ENCODE measurements around the gene DPM1.

The DPM1 gene

DNA sequence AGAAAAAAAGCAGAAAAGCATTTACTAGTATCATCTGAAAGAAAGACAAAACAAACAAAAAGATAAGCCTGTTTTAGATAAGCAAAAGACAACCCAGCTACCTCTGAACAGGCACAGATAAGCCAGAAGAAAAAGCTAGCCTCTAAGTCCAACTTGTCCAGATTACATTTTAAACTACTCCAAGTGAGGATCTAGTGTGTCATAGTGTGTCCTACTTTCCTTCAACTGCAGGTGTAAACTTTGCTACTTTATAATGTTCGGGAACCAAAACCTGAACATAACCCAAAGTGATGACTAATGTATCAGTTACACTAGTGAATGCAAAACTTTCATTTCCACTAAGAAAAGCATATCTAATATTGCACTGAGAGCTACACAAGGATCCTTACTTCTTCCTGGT lies 46.6 kb downstream of the DPM1 start:
- no peak for DNase-seq (ENCODE audit: insufficient read length, low spot score)
- no peak for FAIRE-seq
- TF ChIP-seq POLR2A (IDR thresholded peaks at IDR 0.05; ENCODE audit: low read depth, low read length) = no peak

GRCh38 chr20:50911030-50911429 lies 47.3 kb downstream of the DPM1 start:
- DNase-seq (ENCODE audit: insufficient read length, low spot score) (no peak), FAIRE-seq (no peak)
- TF ChIP-seq POLR2A (IDR thresholded peaks at IDR 0.05; ENCODE audit: low read depth, low read length) = no peak

GRCh38 chr20:50909413-50909812 lies 48.9 kb downstream of the DPM1 start:
- FAIRE-seq (no peak), DNase-seq (ENCODE audit: insufficient read length, low spot score) (no peak)
- TF ChIP-seq POLR2A (IDR thresholded peaks at IDR 0.05; ENCODE audit: low read depth, low read length) = no peak

GRCh38 chr20:50904067-50904570 lies 54.2 kb downstream of the DPM1 start:
- FAIRE-seq = no peak
- TF ChIP-seq POLR2A (IDR thresholded peaks at IDR 0.05; ENCODE audit: low read depth, low read length) = no peak
- no peak for DNase-seq (ENCODE audit: insufficient read length, low spot score)

GRCh38 chr20:50903353-50904051 lies 54.8 kb downstream of the DPM1 start:
- no peak for FAIRE-seq
- no peak for DNase-seq (ENCODE audit: insufficient read length, low spot score)
- no peak for TF ChIP-seq POLR2A (IDR thresholded peaks at IDR 0.05; ENCODE audit: low read depth, low read length)

DNA sequence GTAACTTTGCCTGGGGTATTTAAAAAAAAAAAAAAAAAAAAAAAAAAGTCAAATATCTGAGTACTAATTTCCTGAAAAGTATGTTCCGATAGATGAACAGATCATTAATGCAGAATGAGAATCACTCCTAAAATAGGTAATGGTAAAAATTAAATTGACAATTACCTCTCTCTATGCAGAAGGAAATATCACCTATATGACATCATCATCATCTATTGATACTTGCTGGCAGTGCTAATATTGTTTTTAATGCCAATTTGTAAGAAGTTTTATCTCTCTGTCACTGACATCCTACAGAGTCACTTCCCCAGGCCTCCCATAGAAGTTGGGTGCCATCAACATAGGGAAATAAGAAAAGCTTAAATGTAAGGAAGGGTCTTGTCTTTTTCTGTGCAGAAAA lies 57.0 kb downstream of the DPM1 start:
- FAIRE-seq = no peak
- no peak for TF ChIP-seq POLR2A (IDR thresholded peaks at IDR 0.05; ENCODE audit: low read depth, low read length)
- DNase-seq (ENCODE audit: insufficient read length, low spot score) = no peak

- DNase-seq (ENCODE audit: insufficient read length, low spot score) (no peak), FAIRE-seq (no peak)
- TF ChIP-seq POLR2A (IDR thresholded peaks at IDR 0.05; ENCODE audit: low read depth, low read length) = no peak
These were observed 58.1 kb downstream of the DPM1 start for GRCh38 chr20:50900261-50900660.

DNA sequence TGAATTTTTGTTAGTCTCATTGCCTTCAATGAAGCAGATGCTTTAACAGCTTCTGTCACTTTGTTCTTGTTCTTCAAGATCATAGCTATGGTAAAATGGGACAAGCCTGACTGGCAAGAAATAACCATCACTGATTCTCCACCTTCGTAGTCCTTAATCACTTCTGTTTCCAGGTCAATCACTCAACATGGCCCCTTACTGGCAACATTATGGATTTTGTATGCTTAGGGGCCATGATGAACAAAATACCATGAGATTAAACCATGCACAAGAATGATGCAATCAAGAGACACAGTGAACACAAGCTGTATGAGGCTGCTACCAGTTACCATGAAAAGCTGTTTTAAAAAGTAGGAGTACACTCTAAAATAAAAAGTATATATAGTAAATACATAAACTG lies 59.9 kb downstream of the DPM1 start:
- DNase-seq (ENCODE audit: insufficient read length, low spot score) (no peak), FAIRE-seq (no peak)
- no peak for TF ChIP-seq POLR2A (IDR thresholded peaks at IDR 0.05; ENCODE audit: low read depth, low read length)

DNA sequence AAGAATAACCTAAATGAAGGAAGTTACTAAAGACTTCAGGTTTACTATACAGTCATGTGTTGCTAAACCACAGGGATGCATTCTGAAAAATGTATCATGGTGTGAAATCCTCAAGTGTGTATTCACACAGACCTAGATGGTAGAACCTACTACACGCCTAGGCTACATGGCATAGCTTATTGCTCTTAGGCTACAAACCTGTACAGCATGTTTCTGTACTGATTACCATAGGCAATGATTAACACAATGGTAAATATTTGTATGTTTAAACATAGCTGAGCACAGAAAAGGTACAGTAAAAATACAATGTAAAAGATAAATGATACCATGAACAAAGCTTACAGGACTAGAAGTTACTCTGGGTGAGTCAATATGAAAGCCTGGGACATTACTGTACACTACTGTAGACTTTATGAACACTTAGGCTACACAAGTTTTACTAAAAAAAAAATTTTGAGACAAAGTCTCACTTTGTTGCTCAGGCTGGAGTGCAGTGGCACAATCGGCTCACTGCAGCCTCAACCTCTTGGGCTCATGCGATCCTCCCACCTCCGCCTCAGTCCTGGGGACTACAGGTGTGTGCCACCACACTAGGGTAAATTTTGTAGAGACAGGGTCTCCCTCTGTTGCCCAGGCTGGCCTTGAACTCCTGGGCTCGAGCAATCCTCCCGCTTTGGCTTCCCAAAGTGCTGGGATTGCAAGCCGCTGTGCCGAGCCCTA lies 63.1 kb downstream of the DPM1 start:
- FAIRE-seq (no peak), DNase-seq (ENCODE audit: insufficient read length, low spot score) (no peak)
- no peak for TF ChIP-seq POLR2A (IDR thresholded peaks at IDR 0.05; ENCODE audit: low read depth, low read length)

DNA sequence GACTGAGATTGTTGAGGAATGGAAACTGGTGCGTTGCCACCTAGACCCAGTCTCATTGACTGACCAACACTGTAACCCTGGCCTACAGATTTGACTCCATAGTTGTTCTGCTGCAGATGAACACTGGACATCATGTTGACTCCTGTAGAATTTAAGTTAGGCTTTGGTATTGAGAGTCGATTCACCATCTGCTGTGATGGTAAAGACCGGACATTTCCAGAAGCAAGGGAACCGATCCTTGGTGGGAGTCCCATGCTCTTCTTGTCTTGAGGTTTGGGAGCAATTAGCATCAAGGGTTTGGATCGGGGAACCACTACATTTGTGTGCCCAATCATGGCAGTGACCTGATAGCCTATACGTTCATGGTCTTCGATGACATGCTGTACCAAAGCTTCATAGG lies 64.7 kb downstream of the DPM1 start:
- FAIRE-seq = no peak
- TF ChIP-seq POLR2A (IDR thresholded peaks at IDR 0.05; ENCODE audit: low read depth, low read length) = no peak

GRCh38 chr20:50892394-50892793 lies 65.9 kb downstream of the DPM1 start:
- DNase-seq (ENCODE audit: insufficient read length, low spot score) = no peak
- no peak for FAIRE-seq
- no peak for TF ChIP-seq POLR2A (IDR thresholded peaks at IDR 0.05; ENCODE audit: low read depth, low read length)

More for the DNA sequence above, 64.7 kb downstream of the DPM1 start:
- DNase-seq (ENCODE audit: insufficient read length, low spot score) = no peak

- no peak for FAIRE-seq
- no peak for TF ChIP-seq POLR2A (IDR thresholded peaks at IDR 0.05; ENCODE audit: low read depth, low read length)
- no peak for DNase-seq (ENCODE audit: insufficient read length, low spot score)
These were observed 67.2 kb downstream of the DPM1 start for GRCh38 chr20:50891138-50891537.

DNA sequence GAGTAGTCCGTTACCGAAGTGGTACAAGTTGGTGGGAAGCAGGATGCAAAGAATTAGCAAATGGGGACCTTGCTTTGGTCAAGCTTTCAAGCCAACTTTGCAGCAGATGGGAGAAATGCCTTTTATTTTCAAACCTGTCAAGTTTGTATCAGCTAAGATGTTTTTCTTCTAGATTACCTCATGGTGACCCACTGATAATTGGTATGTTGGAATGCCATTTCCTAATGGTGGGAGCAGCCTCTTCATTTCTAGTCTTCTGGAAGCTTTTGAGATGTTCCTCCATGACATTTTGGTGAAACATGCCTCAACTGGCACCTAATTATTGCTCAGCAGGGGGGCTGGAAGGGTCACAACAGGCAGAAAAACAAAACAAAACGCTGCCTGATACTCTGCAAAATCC lies 70.8 kb downstream of the DPM1 start:
- no peak for DNase-seq (ENCODE audit: insufficient read length, low spot score)
- TF ChIP-seq POLR2A (IDR thresholded peaks at IDR 0.05; ENCODE audit: low read depth, low read length) = no peak
- no peak for FAIRE-seq

DNA sequence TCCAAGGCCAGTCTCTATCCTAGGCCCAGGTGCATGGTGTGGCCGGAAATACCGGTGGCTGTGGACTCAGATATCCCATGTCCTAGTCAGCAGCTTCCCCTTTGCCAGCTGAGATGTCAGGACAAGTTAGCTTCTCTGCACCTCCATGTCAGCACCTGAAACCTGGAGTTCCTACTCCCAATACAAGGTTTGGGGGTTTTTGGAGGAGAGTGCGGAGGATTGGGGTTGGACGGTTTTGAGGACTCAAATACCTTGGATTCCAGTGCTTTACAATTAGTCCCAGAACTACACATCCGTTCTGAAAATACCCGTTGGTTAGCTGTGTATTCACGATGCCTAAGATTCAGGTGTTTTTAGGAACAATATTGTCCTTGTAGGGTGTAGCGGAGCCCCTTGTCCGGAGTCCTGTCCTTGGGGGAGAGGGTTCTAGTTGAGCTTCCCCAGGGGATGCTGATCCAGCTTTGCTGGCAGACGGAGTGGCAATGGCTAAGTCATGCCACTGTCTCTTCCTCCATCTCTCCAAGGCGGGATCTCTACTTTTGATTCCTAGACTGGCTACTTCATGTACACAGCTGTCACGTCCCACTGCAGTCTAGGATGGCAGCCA lies 72.0 kb downstream of the DPM1 start:
- DNase-seq (ENCODE audit: insufficient read length, low spot score) (no peak), FAIRE-seq (no peak)
- no peak for TF ChIP-seq POLR2A (IDR thresholded peaks at IDR 0.05; ENCODE audit: low read depth, low read length)

DNA sequence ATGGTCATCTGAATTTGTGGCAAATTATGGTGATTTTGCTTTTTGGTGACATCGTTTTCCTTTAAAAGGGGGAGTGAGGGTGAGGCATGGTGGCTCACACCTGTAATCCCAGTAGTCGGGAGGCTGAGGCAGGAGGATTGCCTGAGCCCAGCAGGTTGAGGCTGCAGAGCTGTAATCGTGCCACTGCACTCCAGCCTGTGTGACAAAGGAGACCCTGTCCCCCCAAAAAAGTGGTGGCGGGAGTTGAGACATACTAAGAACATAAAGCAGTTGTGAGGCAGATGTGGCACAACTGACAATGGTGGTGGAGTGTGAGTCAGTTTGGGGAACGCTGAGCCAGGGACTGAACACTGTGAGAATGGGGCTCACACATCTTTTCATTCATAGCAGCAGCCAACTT lies 72.6 kb downstream of the DPM1 start:
- TF ChIP-seq POLR2A (IDR thresholded peaks at IDR 0.05; ENCODE audit: low read depth, low read length) = no peak
- FAIRE-seq = no peak
- DNase-seq (ENCODE audit: insufficient read length, low spot score) = no peak

All from H54 (cell line).